Measurements from ENCODE around the gene THG1L.

DNA sequence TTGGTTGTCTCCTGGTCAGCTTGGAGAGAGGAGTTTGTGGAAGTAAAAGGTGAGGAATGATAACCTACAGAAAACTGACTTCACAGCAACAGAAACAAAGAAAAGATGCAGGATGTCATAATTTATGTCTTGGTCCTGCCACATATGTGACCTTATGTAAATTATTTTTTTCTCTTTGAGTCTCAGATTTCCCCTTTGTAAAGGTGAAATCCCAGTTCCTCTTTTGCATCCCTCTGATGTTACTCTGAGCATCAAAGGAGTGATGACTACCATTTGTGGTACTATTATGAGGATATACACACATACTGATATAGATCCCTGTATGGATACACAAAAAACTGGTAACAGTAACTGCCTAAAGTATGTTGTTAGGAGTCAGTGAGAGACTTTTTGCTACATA, 1.4 kb upstream of the THG1L start:
- TF ChIP-seq GATA1 (IDR thresholded peaks at IDR 0.05; ENCODE audit: low read depth, low read length) (no peak), POLR2A (IDR thresholded peaks at IDR 0.05; ENCODE audit: low read length) (no peak)
